WTC11 (cell line): ENCODE measurements around the gene SNTA1. TPM values are rescaled to one million over a fixed set of nuclear protein-coding genes. Genes with fewer than 3 reads are reported as not detected.

ENCODE experiments used
- ATAC-seq: fragments of 200-7000 bp; cut with Tn5 transposase; 2 replicates; pipeline ENCODE4 v1.10.0; 2021; ENCODE audit warnings: mild to moderate bottlenecking, moderate library complexity
- CTCF ChIA-PET: fragments of 300-600 bp; sonication (Branson Sonifier 250); formaldehyde crosslinking; loops from one replicate; lab custom pipeline; 2021; ENCODE audit warnings: antibody characterized with exemption; lab: Charles Lee
- POLR2A ChIA-PET: fragments of 350-600 bp; sonication (Branson Sonifier 250); formaldehyde crosslinking; loops from one replicate; lab custom pipeline; 2021; ENCODE audit warnings: antibody characterized with exemption; lab: Charles Lee
- DNase-seq: peaks from one replicate; pipeline ENCODE4 v3.0.0; 2021; ENCODE audit warnings: low spot score
- H3K27ac Mint-ChIP-seq: 2 replicates; pipeline ENCODE4 v1.8.0; 2021; ENCODE audit warnings: mixed read lengths
- H3K27me3 Mint-ChIP-seq: 2 replicates; pipeline ENCODE4 v1.8.0; 2021; ENCODE audit warnings: low read depth, mild to moderate bottlenecking, moderate library complexity, mixed read lengths
- H3K36me3 Mint-ChIP-seq: 2 replicates; pipeline ENCODE4 v1.8.0; 2021; ENCODE audit warnings: mixed read lengths
- H3K4me1 Mint-ChIP-seq: 2 replicates; pipeline ENCODE4 v1.8.0; 2022; ENCODE audit warnings: mixed read lengths
- H3K4me3 Mint-ChIP-seq: 2 replicates; pipeline ENCODE4 v1.8.0; 2021; ENCODE audit warnings: mild to moderate bottlenecking, moderate library complexity, mixed read lengths
- H3K9me3 Mint-ChIP-seq: 2 replicates; pipeline ENCODE4 v1.8.0; 2021; ENCODE audit warnings: mixed read lengths
- CBFB ChIP-seq: sonication (generic); formaldehyde crosslinking; IDR thresholded peaks from 2 replicates; pipeline ENCODE4 v1.8.1; 2022; ENCODE audit warnings: mild to moderate bottlenecking, low read depth, missing genetic modification reagents
- ELF4 ChIP-seq: sonication (generic); formaldehyde crosslinking; IDR thresholded peaks from 2 replicates; pipeline ENCODE4 v1.8.1; 2022; ENCODE audit warnings: low read depth, mild to moderate bottlenecking, moderate library complexity, missing genetic modification reagents
- FOXJ3 ChIP-seq: sonication (generic); formaldehyde crosslinking; IDR thresholded peaks from 2 replicates; pipeline ENCODE4 v1.9.0; 2021; ENCODE audit warnings: missing genetic modification reagents, mild to moderate bottlenecking, borderline replicate concordance
- FOXK1 ChIP-seq: sonication (generic); formaldehyde crosslinking; IDR thresholded peaks from 2 replicates; pipeline ENCODE4 v1.8.0; 2022; ENCODE audit warnings: mild to moderate bottlenecking, moderate library complexity, missing genetic modification reagents
- GRHL2 ChIP-seq: fragments of 250-450 bp; sonication (Bioruptor Pico); IDR thresholded peaks from 2 replicates; pipeline ENCODE4 v1.8.0; 2022; ENCODE audit warnings: mild to moderate bottlenecking, moderate library complexity; ENCODE audit not compliant: insufficient replicate concordance, severe bottlenecking
- JUN ChIP-seq: sonication (generic); formaldehyde crosslinking; IDR thresholded peaks from 2 replicates; pipeline ENCODE4 v1.8.0; 2023; ENCODE audit warnings: mild to moderate bottlenecking, missing genetic modification reagents
- MAX ChIP-seq: sonication (generic); formaldehyde crosslinking; IDR thresholded peaks from 2 replicates; pipeline ENCODE4 v1.8.0; 2022; ENCODE audit warnings: mild to moderate bottlenecking, missing genetic modification reagents
- NFATC4 ChIP-seq: fragments of 250-450 bp; sonication (Bioruptor Pico); IDR thresholded peaks from 2 replicates; pipeline ENCODE4 v1.9.0; 2021; ENCODE audit warnings: mild to moderate bottlenecking
- NR1H2 ChIP-seq: sonication (generic); formaldehyde crosslinking; IDR thresholded peaks from 2 replicates; pipeline ENCODE4 v1.9.0; 2021; ENCODE audit warnings: mild to moderate bottlenecking, moderate library complexity, missing genetic modification reagents
- NR2C2 ChIP-seq: sonication (generic); formaldehyde crosslinking; IDR thresholded peaks from 2 replicates; pipeline ENCODE4 v1.8.0; 2022; ENCODE audit warnings: mild to moderate bottlenecking, missing genetic modification reagents
- PRRX2 ChIP-seq: fragments of 250-450 bp; sonication (Bioruptor Pico); IDR thresholded peaks from 2 replicates; pipeline ENCODE4 v1.8.0; 2021; ENCODE audit warnings: mild to moderate bottlenecking
- SMAD4 ChIP-seq: sonication (generic); formaldehyde crosslinking; IDR thresholded peaks from 2 replicates; pipeline ENCODE4 v1.8.0; 2022; ENCODE audit warnings: mild to moderate bottlenecking, missing genetic modification reagents
- SOX15 ChIP-seq: fragments of 250-450 bp; sonication (Bioruptor Pico); IDR thresholded peaks from 2 replicates; pipeline ENCODE4 v1.9.0; 2021; ENCODE audit warnings: mild to moderate bottlenecking
- TCF7 ChIP-seq: sonication (generic); formaldehyde crosslinking; IDR thresholded peaks from 2 replicates; pipeline ENCODE4 v1.8.0; 2022; ENCODE audit warnings: mild to moderate bottlenecking, low read depth, missing genetic modification reagents, moderate library complexity
- TEAD1 ChIP-seq: sonication (generic); formaldehyde crosslinking; IDR thresholded peaks from 2 replicates; pipeline ENCODE4 v1.8.0; 2022; ENCODE audit warnings: mild to moderate bottlenecking, missing genetic modification reagents
- TEAD4 ChIP-seq: sonication (generic); formaldehyde crosslinking; IDR thresholded peaks from 2 replicates; pipeline ENCODE4 v1.8.0; 2022; ENCODE audit warnings: mild to moderate bottlenecking, missing genetic modification reagents
- ZNF121 ChIP-seq: sonication (generic); formaldehyde crosslinking; IDR thresholded peaks from 2 replicates; pipeline ENCODE4 v1.8.0; 2023; ENCODE audit warnings: missing genetic modification reagents
- ZNF138 ChIP-seq: sonication (generic); formaldehyde crosslinking; conservative IDR thresholded peaks from 2 replicates; pipeline ENCODE4 v1.8.1; 2022; ENCODE audit warnings: mild to moderate bottlenecking, moderate library complexity, missing genetic modification reagents
- ZNF532 ChIP-seq: fragments of 250-450 bp; sonication (Bioruptor Pico); IDR thresholded peaks from 2 replicates; pipeline ENCODE4 v1.9.0; 2021; ENCODE audit warnings: mild to moderate bottlenecking, borderline replicate concordance
- ZNF671 ChIP-seq: fragments of 250-450 bp; sonication (Bioruptor Pico); IDR thresholded peaks from 2 replicates; pipeline ENCODE4 v1.8.0; 2021; ENCODE audit warnings: mild to moderate bottlenecking
- total RNA-seq: library from RNA; stranded (reverse); gene quantifications from 3 replicates; pipeline ENCODE4 v1.2.3, GENCODE V29; 2021
- TF ChIP-seq, protein P1 (sequence below): fragments of 250-450 bp; sonication (Bioruptor Pico); conservative IDR thresholded peaks from 2 replicates; pipeline ENCODE4 v1.9.0; 2021; ENCODE audit warnings: mild to moderate bottlenecking
- TF ChIP-seq, protein P2 (sequence below): sonication (generic); formaldehyde crosslinking; IDR thresholded peaks from 2 replicates; pipeline ENCODE4 v1.8.1; 2023; ENCODE audit warnings: mild to moderate bottlenecking, missing genetic modification reagents
- TF ChIP-seq, protein P3 (sequence below): sonication (generic); formaldehyde crosslinking; conservative IDR thresholded peaks from 2 replicates; pipeline ENCODE4 v1.8.1; 2022; ENCODE audit warnings: mild to moderate bottlenecking, missing genetic modification reagents
- TF ChIP-seq, protein P4 (sequence below): sonication (generic); formaldehyde crosslinking; IDR thresholded peaks from 2 replicates; pipeline ENCODE4 v1.8.1; 2023; ENCODE audit warnings: mild to moderate bottlenecking, missing genetic modification reagents, moderate library complexity
- TF ChIP-seq, protein P5 (sequence below): sonication (generic); formaldehyde crosslinking; IDR thresholded peaks from 2 replicates; pipeline ENCODE4 v1.8.0; 2022; ENCODE audit warnings: mild to moderate bottlenecking, missing genetic modification reagents

Gene SNTA1
- total RNA-seq, 1 experiment from 2014 or later, result 5.3 TPM

DNA sequence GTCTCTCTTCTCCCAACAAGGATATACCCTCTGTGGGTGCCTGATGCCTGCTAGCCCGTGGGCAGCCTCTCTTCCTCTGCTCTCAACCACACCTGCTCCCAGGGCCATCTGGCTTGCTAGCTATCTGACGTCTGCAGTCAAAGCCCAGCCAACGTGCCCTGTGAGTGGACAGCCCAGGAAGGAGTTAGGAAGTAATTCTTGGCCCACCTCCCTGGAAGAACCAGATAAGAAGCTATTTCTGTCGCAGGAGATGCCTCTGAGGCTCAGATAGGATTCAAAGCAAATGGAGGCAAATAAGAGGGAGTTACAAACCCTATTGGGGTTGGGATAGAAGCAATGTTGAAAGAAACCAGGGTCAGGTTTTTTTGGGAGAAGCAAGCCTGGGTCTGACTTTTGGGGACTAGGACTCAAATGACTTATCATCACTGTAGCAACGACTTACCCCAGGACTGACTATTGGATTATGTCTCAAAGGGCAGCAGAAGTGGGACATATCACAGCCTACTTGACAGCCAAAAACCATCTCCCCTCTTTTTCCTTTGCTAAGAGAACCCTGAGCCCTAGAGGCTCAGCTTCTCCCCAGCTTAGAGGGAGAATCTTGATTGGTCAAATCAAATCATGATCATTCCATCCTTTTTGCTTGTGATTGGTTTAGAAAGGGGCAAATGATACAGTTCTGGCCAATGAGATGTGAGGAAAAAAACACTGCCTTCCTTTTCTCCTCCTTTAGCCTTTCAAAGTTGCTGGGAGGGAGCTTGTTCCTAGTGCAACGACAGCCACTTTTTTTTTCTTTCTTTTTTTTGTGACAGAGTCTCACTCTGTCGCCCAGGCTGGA is 24.2 kb downstream of the SNTA1 start:
- DNase-seq (no peak), ATAC-seq (no peak)
- no peaks in the 10 kb centered on the region for H3K9me3 Mint-ChIP-seq
- POLR2A ChIA-PET, result no interaction called here
- TF ChIP-seq PRRX2 (CRISPR knock-in tag) (no peak), NR1H2 (no peak), SOX15 (CRISPR knock-in tag) (no peak), JUN (CRISPR knock-in tag) (no peak), SMAD4 (CRISPR knock-in tag) (no peak), NR2C2 (CRISPR knock-in tag) (no peak), GRHL2 (CRISPR knock-in tag) (no peak), FOXK1 (CRISPR knock-in tag) (no peak), TEAD4 (CRISPR knock-in tag) (no peak), ZNF671 (no peak), TEAD1 (CRISPR knock-in tag) (no peak), ELF4 (CRISPR knock-in tag) (no peak), NFATC4 (CRISPR knock-in tag) (no peak), TCF7 (no peak)
- TF ChIP-seq, protein P1, sequence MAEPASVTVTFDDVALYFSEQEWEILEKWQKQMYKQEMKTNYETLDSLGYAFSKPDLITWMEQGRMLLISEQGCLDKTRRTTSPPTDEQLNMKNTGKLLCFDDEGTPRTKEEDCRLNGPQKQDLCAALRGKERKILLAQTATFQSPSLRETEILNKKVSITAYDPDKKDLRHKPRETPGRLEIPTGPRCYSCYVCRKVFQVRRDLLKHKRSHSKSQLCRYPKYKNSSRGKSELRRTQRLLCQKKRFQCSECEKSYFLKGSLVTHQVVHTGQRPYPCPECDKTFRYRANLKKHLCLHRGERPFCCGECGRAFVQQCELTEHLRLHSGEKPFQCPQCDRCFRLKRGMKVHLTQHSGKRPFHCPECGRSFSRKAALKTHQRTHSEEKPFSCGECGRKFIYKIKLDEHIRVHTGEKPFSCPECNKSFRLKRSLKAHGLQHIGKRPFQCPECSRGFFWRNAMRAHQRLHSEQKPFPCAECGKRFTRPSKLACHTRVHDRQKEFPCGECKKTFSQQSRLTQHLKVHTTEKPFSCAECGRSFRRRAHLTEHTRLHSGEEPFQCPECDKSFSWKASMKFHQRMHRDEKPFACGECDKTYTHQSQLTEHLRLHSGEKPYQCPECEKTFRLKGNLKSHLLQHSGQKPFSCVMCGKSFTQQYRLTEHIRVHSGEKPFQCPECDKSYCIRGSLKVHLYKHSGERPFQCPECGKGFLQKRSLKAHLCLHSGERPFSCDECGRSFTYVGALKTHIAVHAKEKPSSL (CRISPR knock-in tag), result no peak
- TF ChIP-seq, all 79 proteins: peak for 0
- no peak overlapping the region for H3K4me3 Mint-ChIP-seq
- no peak overlapping the region for H3K27ac Mint-ChIP-seq
- no peaks in the 10 kb centered on the region for H3K36me3 Mint-ChIP-seq
- no peaks in the 10 kb centered on the region for H3K27me3 Mint-ChIP-seq
- CTCF ChIA-PET, result interaction anchor here (1.0 kb wide), 1 partner anchor 38 kb away, joined by 4 read pairs; no protein-coding TSS in a partner anchor
- 0 out of 2 replicates have a peak, but pooled peaks cover 2% of the 10 kb centered on the region for H3K4me1 Mint-ChIP-seq

DNA sequence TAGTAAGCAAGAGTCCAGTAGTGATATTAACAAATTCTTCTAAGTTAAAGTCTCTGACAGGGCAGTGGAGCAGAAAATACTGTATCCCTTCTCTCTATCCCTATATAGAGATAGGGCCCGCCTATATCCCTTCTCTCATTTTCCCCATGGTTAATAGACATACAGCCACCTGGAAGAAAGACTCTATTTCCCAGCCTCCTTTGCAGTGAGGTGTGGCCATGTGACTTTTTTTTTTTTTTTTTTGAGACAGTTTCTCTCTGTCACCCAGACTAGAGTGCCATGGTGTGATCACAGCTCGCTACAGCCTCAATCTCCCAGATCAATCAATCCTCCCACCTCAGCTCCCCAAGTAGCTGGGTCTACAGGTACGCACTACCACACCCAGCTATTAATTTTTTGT is 25.5 kb downstream of the SNTA1 start:
- Mint-ChIP-seq H3K4me1 (0 out of 2 replicates have a peak, but pooled peaks cover 2% of the 10 kb centered on the region), H3K9me3 (no peaks in the 10 kb centered on the region), H3K27me3 (no peaks in the 10 kb centered on the region), H3K4me3 (no peak overlapping the region), H3K36me3 (no peaks in the 10 kb centered on the region), H3K27ac (no peak overlapping the region)
- CTCF ChIA-PET, result interaction anchor here (1.0 kb wide), 1 partner anchor 235 kb away, joined by 3 read pairs; no protein-coding TSS in a partner anchor
- DNase-seq (no peak), ATAC-seq (peak; percentile 60)
- POLR2A ChIA-PET, result no interaction called here
- TF ChIP-seq CBFB (CRISPR knock-in tag) (no peak), TEAD4 (CRISPR knock-in tag) (no peak), FOXJ3 (CRISPR knock-in tag) (no peak), SOX15 (CRISPR knock-in tag) (no peak), ZNF532 (no peak), MAX (CRISPR knock-in tag) (no peak), ZNF121 (CRISPR knock-in tag) (no peak), ZNF138 (CRISPR knock-in tag) (no peak)
- TF ChIP-seq, protein P2, sequence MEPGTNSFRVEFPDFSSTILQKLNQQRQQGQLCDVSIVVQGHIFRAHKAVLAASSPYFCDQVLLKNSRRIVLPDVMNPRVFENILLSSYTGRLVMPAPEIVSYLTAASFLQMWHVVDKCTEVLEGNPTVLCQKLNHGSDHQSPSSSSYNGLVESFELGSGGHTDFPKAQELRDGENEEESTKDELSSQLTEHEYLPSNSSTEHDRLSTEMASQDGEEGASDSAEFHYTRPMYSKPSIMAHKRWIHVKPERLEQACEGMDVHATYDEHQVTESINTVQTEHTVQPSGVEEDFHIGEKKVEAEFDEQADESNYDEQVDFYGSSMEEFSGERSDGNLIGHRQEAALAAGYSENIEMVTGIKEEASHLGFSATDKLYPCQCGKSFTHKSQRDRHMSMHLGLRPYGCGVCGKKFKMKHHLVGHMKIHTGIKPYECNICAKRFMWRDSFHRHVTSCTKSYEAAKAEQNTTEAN (CRISPR knock-in tag), result no peak
- TF ChIP-seq, protein P3, sequence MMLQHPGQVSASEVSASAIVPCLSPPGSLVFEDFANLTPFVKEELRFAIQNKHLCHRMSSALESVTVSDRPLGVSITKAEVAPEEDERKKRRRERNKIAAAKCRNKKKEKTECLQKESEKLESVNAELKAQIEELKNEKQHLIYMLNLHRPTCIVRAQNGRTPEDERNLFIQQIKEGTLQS (CRISPR knock-in tag), result no peak
- TF ChIP-seq, protein P4, sequence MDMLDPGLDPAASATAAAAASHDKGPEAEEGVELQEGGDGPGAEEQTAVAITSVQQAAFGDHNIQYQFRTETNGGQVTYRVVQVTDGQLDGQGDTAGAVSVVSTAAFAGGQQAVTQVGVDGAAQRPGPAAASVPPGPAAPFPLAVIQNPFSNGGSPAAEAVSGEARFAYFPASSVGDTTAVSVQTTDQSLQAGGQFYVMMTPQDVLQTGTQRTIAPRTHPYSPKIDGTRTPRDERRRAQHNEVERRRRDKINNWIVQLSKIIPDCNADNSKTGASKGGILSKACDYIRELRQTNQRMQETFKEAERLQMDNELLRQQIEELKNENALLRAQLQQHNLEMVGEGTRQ (CRISPR knock-in tag), result peak; percentile 83
- TF ChIP-seq, protein P5, sequence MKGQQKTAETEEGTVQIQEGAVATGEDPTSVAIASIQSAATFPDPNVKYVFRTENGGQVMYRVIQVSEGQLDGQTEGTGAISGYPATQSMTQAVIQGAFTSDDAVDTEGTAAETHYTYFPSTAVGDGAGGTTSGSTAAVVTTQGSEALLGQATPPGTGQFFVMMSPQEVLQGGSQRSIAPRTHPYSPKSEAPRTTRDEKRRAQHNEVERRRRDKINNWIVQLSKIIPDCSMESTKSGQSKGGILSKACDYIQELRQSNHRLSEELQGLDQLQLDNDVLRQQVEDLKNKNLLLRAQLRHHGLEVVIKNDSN, result peak; percentile 81
